ENCODE results near the gene LGALS3BP.

- TF ChIP-seq CTCF (IDR thresholded peaks at IDR 0.05 in 8 of 11, conservative IDR thresholded peaks at IDR 0.05 in 3 of 11), result no peak
- no peak for TF ChIP-seq POLR2A (IDR thresholded peaks at IDR 0.05)
- TF ChIP-seq POLR2AphosphoS5 (IDR thresholded peaks at IDR 0.05), result no peak
Measured at GRCh38 chr17:78966910-78967600, 12.7 kb downstream of the LGALS3BP start.

All from spleen (tissue), 7 donors.